HFFc6 (cell line): ENCODE results near the gene GFPT2. TPM values are rescaled to one million over a fixed set of nuclear protein-coding genes. Genes with fewer than 3 reads are reported as not detected.

Source experiments
- DNase-seq: peaks from one replicate; pipeline ENCODE4 v3.0.0-alpha.2; 2018
- H3K27ac Mint-ChIP-seq: 2 replicates; pipeline ENCODE4 v1.8.0; 2020; ENCODE audit warnings: mild to moderate bottlenecking, mixed read lengths
- H3K27me3 Mint-ChIP-seq: 2 replicates; pipeline ENCODE4 v1.8.0; 2021; ENCODE audit warnings: mild to moderate bottlenecking, moderate library complexity, mixed read lengths; ENCODE audit not compliant: insufficient read depth
- H3K36me3 Mint-ChIP-seq: 2 replicates; pipeline ENCODE4 v1.8.0; 2021; ENCODE audit warnings: low read depth, mixed read lengths
- H3K4me1 Mint-ChIP-seq: 2 replicates; pipeline ENCODE4 v1.8.0; 2020; ENCODE audit warnings: low read depth, mixed read lengths
- H3K4me3 Mint-ChIP-seq: 2 replicates; pipeline ENCODE4 v1.8.0; 2020; ENCODE audit warnings: mild to moderate bottlenecking, moderate library complexity, mixed read lengths
- H3K9me3 Mint-ChIP-seq: 2 replicates; pipeline ENCODE4 v1.8.0; 2020; ENCODE audit warnings: mild to moderate bottlenecking, mixed read lengths
- CTCF ChIP-seq: fragments of 200-600 bp; sonication (generic); IDR thresholded peaks from 2 replicates; pipeline ENCODE4 v1.5.0; 2021; ENCODE audit warnings: antibody characterized with exemption, mild to moderate bottlenecking
- total RNA-seq, 6 experiments: library from RNA; stranded (reverse); fragmentation: NEBNext Ultra II Directional; extraction: Animal tissue kit (Norgen Biotek cat#: 25700); gene quantifications; 2 replicates in 1 of 6; 3 replicates in 5 of 6; pipeline ENCODE4 v1.2.3, GENCODE V29; 2021

GFPT2 gene
- total RNA-seq, 6 experiments from 2014 or later: 0.54 to 3.8 (median 1.1) TPM

GRCh38 chr5:180348336-180348735, 4.8 kb downstream of the GFPT2 start:
- peaks cover 9% of the 10 kb centered on the region for H3K4me1 Mint-ChIP-seq
- no peaks in the 10 kb centered on the region for H3K9me3 Mint-ChIP-seq
- no peak overlapping the region for H3K27ac Mint-ChIP-seq
- no peak overlapping the region for H3K4me3 Mint-ChIP-seq
- TF ChIP-seq CTCF: no peak
- H3K27me3 Mint-ChIP-seq: peaks cover 25% of the 10 kb centered on the region
- H3K36me3 Mint-ChIP-seq: no peaks in the 10 kb centered on the region
- no peak for DNase-seq

GRCh38 chr5:180347702-180348101, 5.4 kb downstream of the GFPT2 start:
- Mint-ChIP-seq H3K27ac (no peak overlapping the region), H3K27me3 (peaks cover 25% of the 10 kb centered on the region)
- no peak for DNase-seq

GRCh38 chr5:180346358-180346757, 6.8 kb downstream of the GFPT2 start:
- H3K27me3 Mint-ChIP-seq: peaks cover 19% of the 10 kb centered on the region
- H3K4me1 Mint-ChIP-seq: peaks cover 16% of the 10 kb centered on the region
- no peak for TF ChIP-seq CTCF

More at GRCh38 chr5:180347702-180348101, 5.4 kb downstream of the GFPT2 start:
- Mint-ChIP-seq H3K4me1 (peaks cover 15% of the 10 kb centered on the region), H3K9me3 (no peaks in the 10 kb centered on the region), H3K36me3 (no peaks in the 10 kb centered on the region), H3K4me3 (no peak overlapping the region)
- no peak for TF ChIP-seq CTCF

GRCh38 chr5:180345781-180346180, 7.4 kb downstream of the GFPT2 start:
- no peak for TF ChIP-seq CTCF
- no peak overlapping the region for H3K4me3 Mint-ChIP-seq
- peaks cover 16% of the 10 kb centered on the region for H3K4me1 Mint-ChIP-seq
- no peaks in the 10 kb centered on the region for H3K36me3 Mint-ChIP-seq
- H3K9me3 Mint-ChIP-seq: no peaks in the 10 kb centered on the region
- DNase-seq: no peak
- no peak overlapping the region for H3K27ac Mint-ChIP-seq
- H3K27me3 Mint-ChIP-seq: peaks cover 17% of the 10 kb centered on the region

More at GRCh38 chr5:180346358-180346757, 6.8 kb downstream of the GFPT2 start:
- H3K4me3 Mint-ChIP-seq: no peak overlapping the region
- no peaks in the 10 kb centered on the region for H3K9me3 Mint-ChIP-seq
- no peak for DNase-seq
- H3K36me3 Mint-ChIP-seq: no peaks in the 10 kb centered on the region
- H3K27ac Mint-ChIP-seq: no peak overlapping the region

GRCh38 chr5:180345186-180345585, 8.0 kb downstream of the GFPT2 start:
- no peak for TF ChIP-seq CTCF
- no peak for DNase-seq
- Mint-ChIP-seq H3K36me3 (no peaks in the 10 kb centered on the region), H3K4me1 (peaks cover 16% of the 10 kb centered on the region), H3K9me3 (no peaks in the 10 kb centered on the region), H3K4me3 (no peak overlapping the region), H3K27me3 (peaks cover 14% of the 10 kb centered on the region), H3K27ac (no peak overlapping the region)

GRCh38 chr5:180344696-180344999, 8.5 kb downstream of the GFPT2 start:
- Mint-ChIP-seq H3K36me3 (no peaks in the 10 kb centered on the region), H3K27ac (no peak overlapping the region), H3K9me3 (no peaks in the 10 kb centered on the region), H3K4me1 (peaks cover 18% of the 10 kb centered on the region), H3K4me3 (no peak overlapping the region), H3K27me3 (peaks cover 11% of the 10 kb centered on the region; the same call in 1 of the 2 replicates)
- no peak for DNase-seq
- TF ChIP-seq CTCF: no peak
